ENCODE data around the gene RAP1GAP. TPM values are rescaled to one million over a fixed set of nuclear protein-coding genes. Genes with fewer than 3 reads are reported as not detected.
A peak's percentile ranks its signal among the peaks of the same experiment; 100 is the strongest.

Gene RAP1GAP
- total and polyA plus RNA-seq, 9 of the 15 experiments (the other 6 are each of a cell fraction or from before 2014, with no cell fraction given) = 0.29 to 30.2 (median 19.2) TPM

DNA sequence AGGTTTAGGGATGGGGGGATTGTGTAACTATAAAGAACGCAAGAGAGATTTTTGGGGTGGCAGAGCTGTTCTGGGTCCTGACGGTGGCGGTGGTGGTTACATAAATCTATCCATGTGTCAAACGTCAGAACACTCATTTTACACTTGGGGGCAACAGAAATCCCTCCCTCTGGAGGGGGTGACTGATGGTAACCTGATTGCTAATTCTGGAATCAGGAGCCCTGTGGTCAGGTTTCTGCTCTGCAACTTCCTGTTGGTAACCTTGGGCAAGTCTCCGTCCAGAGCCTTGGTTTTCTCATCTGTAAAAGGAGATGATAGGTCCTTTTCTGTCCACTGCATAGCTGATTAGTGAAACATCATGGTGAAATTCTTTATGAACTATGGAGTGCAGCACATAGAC, 119.1 kb downstream of the RAP1GAP start (continued):
- TF ChIP-seq, protein P1, sequence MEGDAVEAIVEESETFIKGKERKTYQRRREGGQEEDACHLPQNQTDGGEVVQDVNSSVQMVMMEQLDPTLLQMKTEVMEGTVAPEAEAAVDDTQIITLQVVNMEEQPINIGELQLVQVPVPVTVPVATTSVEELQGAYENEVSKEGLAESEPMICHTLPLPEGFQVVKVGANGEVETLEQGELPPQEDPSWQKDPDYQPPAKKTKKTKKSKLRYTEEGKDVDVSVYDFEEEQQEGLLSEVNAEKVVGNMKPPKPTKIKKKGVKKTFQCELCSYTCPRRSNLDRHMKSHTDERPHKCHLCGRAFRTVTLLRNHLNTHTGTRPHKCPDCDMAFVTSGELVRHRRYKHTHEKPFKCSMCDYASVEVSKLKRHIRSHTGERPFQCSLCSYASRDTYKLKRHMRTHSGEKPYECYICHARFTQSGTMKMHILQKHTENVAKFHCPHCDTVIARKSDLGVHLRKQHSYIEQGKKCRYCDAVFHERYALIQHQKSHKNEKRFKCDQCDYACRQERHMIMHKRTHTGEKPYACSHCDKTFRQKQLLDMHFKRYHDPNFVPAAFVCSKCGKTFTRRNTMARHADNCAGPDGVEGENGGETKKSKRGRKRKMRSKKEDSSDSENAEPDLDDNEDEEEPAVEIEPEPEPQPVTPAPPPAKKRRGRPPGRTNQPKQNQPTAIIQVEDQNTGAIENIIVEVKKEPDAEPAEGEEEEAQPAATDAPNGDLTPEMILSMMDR (IDR thresholded peaks at IDR 0.05 in 2 of 3, conservative IDR thresholded peaks at IDR 0.05 in 1 of 3; ENCODE audit: insufficient read depth in 2 of 3, low read depth in 1 of 3, low read length in 3 of 3) = peak in 1 of 3 experiments; percentile 4; a peak in 1 of 6 replicates
- TF ChIP-seq POLR2AphosphoS5 (IDR thresholded peaks at IDR 0.05; ENCODE audit: control insufficient read depth, insufficient read depth, low read depth, low read length) (no peak), CEBPB (tag; IDR thresholded peaks at IDR 0.05) (peak; percentile 57; the same call in 1 of the 2 replicates), JUND (IDR thresholded peaks at IDR 0.05; ENCODE audit: borderline replicate concordance, low read depth, low read length) (no peak), JUND (tag; IDR thresholded peaks at IDR 0.05; ENCODE audit: borderline replicate concordance, low read depth, low read length) (no peak), ZC3H4 (CRISPR knock-in tag; IDR thresholded peaks at IDR 0.05; ENCODE audit: borderline replicate concordance) (no peak), HOXB6 (CRISPR knock-in tag; IDR thresholded peaks at IDR 0.05; ENCODE audit: borderline replicate concordance) (no peak), ZBTB17 (CRISPR knock-in tag; IDR thresholded peaks at IDR 0.05) (no peak), IFI16 (CRISPR knock-in tag; IDR thresholded peaks at IDR 0.05) (no peak), EHMT2 (IDR thresholded peaks at IDR 0.05) (0 out of 2 replicates have a peak, but pooled peaks have one; percentile 16), STAG1 (CRISPR knock-in tag; IDR thresholded peaks at IDR 0.05; ENCODE audit: borderline replicate concordance) (no peak), NR1H2 (CRISPR knock-in tag; IDR thresholded peaks at IDR 0.05) (no peak), MEIS2 (IDR thresholded peaks at IDR 0.05; ENCODE audit: partially characterized antibody) (peak; percentile 71), ZNF146 (CRISPR knock-in tag; IDR thresholded peaks at IDR 0.05; ENCODE audit: unreplicated experiment) (no peak), ZNF263 (CRISPR knock-in tag; IDR thresholded peaks at IDR 0.05; ENCODE audit: borderline replicate concordance) (no peak)
- TF ChIP-seq, protein P2, sequence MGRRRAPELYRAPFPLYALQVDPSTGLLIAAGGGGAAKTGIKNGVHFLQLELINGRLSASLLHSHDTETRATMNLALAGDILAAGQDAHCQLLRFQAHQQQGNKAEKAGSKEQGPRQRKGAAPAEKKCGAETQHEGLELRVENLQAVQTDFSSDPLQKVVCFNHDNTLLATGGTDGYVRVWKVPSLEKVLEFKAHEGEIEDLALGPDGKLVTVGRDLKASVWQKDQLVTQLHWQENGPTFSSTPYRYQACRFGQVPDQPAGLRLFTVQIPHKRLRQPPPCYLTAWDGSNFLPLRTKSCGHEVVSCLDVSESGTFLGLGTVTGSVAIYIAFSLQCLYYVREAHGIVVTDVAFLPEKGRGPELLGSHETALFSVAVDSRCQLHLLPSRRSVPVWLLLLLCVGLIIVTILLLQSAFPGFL (CRISPR knock-in tag; IDR thresholded peaks at IDR 0.05) = no peak

Data from K562 (cell line).